ENCODE measurements around the gene USP8.

GRCh38 chr15:50426428-50426827 is 2.2 kb downstream of the USP8 start:
- TF ChIP-seq EZH2 (IDR thresholded peaks at IDR 0.05; ENCODE audit: insufficient read depth, poor library complexity, severe bottlenecking) (no peak), EZH2phosphoT487 (IDR thresholded peaks at IDR 0.05; ENCODE audit: insufficient read depth, low read depth) (no peak)

Data from GM23248 (cell line).